GM12864 (cell line): ENCODE results near the gene ST6GALNAC6.

Experiments
- DNase-seq: peaks from one replicate; pipeline ENCODE4 v3.0.0-alpha.2; 2011; ENCODE audit warnings: low read depth
- H3K4me3 ChIP-seq: 2 replicates; pipeline ENCODE4 v1.5.1; 2011; ENCODE audit warnings: mild to moderate bottlenecking, low read depth, low read length, control low read depth
- TF ChIP-seq, protein P1 (sequence below): IDR thresholded peaks from 2 replicates; pipeline ENCODE4 v1.5.1; 2011; ENCODE audit warnings: low read depth, mild to moderate bottlenecking, moderate library complexity, low read length, control low read depth, inconsistent platforms; ENCODE audit errors: missing control alignments

The ST6GALNAC6 gene

DNA sequence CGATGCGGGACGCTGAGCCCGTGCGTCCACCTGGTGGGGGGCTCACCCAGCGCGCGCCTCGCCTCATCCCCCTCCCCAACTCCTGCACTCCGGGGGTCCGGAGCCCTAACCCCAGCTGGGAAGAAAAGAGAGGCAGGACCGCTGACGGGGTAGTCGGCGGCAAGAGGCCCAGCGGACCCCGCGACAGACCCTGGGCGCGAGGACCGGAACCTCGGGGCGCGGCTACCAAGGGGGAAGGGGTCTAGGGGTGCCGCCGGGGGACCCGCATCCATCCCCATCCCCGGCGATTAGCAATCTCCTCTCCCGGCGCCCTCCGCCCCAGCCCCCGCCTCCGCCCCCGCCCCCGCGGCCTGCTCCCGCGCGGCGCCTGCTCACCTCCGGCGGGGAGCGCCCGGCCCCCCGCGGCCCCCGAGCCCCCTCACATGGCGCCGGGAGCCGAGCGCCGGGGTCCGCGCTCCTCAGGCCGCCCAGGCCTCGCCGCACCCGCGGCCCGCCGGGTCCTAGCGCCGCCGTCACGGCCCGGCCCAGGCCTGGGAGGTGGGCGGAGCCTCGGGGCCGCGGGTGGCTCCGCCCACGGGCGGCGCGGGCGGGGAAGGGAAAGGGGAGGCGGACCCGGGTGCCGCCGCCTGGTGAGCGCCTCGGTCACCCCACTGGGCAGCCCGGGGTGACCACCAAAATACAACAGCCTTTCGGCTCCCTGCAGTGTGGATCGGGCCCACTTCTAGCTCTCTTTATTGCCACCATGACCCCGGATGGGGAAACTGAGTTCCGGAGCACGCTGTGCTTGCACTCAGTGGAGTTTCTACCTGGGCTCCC is at the start of gene ST6GALNAC6:
Gene ST6GALNAC6, minus strand, starts transcription at position 476 of the 816 bp plus-strand sequence. CDS start 1,622 bp downstream, outside the sequence.
- TF ChIP-seq, protein P1, sequence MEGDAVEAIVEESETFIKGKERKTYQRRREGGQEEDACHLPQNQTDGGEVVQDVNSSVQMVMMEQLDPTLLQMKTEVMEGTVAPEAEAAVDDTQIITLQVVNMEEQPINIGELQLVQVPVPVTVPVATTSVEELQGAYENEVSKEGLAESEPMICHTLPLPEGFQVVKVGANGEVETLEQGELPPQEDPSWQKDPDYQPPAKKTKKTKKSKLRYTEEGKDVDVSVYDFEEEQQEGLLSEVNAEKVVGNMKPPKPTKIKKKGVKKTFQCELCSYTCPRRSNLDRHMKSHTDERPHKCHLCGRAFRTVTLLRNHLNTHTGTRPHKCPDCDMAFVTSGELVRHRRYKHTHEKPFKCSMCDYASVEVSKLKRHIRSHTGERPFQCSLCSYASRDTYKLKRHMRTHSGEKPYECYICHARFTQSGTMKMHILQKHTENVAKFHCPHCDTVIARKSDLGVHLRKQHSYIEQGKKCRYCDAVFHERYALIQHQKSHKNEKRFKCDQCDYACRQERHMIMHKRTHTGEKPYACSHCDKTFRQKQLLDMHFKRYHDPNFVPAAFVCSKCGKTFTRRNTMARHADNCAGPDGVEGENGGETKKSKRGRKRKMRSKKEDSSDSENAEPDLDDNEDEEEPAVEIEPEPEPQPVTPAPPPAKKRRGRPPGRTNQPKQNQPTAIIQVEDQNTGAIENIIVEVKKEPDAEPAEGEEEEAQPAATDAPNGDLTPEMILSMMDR = no peak
- no peak for DNase-seq
- peak within 1 kb of the TSS; percentile 88 for H3K4me3 ChIP-seq

DNA sequence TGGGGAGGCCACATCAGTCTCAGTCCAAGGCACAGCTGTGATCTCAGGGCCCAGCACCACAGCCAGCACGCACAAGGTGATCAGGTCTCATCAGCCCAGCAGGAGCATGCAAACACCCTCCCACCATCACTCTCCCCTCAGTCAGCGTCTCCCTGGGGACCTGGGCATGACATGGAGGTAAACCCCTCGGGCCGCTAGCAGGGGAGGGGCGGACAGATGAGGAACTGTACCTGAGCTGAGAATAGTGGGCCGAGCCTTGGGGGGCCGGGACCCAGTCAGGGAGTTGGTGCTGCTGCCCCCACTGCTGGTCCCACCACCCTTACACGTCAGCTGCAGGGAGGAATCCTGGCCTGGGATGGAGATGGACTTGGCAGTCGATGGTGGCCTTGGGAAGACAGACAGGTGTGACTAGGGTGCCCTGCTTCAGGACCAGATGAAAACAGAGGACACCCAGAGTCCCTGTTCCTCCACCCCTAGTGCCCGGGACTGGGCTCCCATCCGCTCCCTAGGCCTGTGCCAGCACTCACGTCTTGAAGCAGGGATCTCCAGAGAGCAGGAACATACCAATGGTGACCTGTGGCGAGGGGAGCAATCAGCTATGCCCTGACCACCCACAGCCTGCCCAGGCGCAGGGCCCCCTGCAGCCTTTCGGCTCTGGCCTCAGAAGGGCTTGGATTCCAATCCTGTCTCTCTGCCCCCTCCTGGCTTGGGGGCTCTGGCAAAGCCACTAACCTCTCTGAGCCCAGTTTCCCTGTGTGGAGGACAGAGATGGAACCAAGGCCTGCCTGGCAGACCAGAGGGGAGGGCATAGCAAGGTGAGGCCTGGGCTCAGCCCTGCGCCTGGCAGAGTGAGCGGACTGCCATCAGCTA is 48.7 kb upstream of the ST6GALNAC6 start:
- TF ChIP-seq, protein P1 = no peak

GRCh38 chr9:127946728-127947127 is 47.3 kb upstream of the ST6GALNAC6 start:
- TF ChIP-seq, protein P1 = no peak
- no peak overlapping the region for H3K4me3 ChIP-seq
- DNase-seq = no peak

More for the DNA sequence above, 48.7 kb upstream of the ST6GALNAC6 start:
- no peak for DNase-seq
- no peak overlapping the region for H3K4me3 ChIP-seq

GRCh38 chr9:127945942-127946341 is 46.5 kb upstream of the ST6GALNAC6 start:
- TF ChIP-seq, protein P1 = no peak
- DNase-seq = no peak
- H3K4me3 ChIP-seq = no peak overlapping the region

DNA sequence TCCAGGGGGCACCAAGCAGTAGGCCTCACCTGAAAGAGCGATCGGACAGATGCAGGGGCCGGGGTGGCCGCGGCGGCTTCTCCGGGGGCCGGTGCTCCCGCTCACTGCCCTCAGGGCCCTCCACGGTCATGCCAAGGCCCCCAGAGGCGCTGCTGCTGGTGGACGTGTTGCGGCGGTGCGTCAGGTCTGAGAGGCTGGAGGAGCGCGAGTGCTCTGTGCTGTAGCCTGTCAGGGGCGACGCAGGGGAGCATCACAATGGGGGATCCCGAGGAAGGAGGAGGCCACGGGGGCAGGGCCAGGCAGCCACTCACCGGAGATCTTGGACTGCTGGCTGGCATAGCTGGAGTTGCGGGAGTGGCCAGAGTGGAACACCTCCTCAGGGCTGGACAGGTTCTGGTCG is 45.9 kb upstream of the ST6GALNAC6 start:
- H3K4me3 ChIP-seq = no peak overlapping the region
- DNase-seq = no peak
- TF ChIP-seq, protein P1 = no peak

DNA sequence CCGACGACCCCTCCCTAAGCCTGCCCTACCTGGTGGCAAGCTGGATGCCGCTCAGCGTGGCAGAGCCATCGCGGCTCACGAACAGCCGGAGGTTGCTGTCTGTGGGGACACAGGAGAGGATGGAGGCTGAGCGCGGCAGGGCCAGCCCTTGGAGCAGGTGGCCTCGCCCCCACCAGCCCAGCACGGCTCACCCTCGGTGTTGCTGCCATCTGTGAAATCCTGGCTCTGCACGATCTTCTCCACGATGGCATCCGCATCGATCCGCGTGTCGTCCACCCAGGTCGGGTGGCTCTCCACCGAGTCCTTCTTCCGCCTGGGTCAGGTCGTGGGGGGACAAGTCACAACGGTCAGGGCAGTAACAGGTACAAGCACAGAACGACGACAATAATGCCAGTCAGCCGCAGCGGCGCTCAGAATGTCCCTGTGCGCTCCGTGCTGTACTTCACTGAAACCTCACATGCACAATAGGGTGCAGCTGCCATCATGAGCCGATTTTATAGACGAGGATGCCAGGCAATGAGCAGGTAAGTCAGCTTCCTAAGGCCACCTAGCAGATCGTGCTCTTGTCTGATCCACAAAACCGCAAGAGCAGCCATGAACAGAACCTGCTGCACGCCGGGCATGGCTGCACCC is 45.3 kb upstream of the ST6GALNAC6 start:
- no peak overlapping the region for H3K4me3 ChIP-seq
- no peak for DNase-seq
- TF ChIP-seq, protein P1 = no peak
